ENCODE measurements around the gene GPALPP1. TPM values are rescaled to one million over a fixed set of nuclear protein-coding genes. Genes with fewer than 3 reads are reported as not detected.
"Not testable (repeated sequence)": the region's sequence is repeated elsewhere in the genome, so short reads cannot be mapped to it uniquely, and the experiment has no call there.

GPALPP1 gene
- total and polyA plus RNA-seq, 3 donors from 2014 or later = 18.3 to 41.3 (median 33.8) TPM

DNA sequence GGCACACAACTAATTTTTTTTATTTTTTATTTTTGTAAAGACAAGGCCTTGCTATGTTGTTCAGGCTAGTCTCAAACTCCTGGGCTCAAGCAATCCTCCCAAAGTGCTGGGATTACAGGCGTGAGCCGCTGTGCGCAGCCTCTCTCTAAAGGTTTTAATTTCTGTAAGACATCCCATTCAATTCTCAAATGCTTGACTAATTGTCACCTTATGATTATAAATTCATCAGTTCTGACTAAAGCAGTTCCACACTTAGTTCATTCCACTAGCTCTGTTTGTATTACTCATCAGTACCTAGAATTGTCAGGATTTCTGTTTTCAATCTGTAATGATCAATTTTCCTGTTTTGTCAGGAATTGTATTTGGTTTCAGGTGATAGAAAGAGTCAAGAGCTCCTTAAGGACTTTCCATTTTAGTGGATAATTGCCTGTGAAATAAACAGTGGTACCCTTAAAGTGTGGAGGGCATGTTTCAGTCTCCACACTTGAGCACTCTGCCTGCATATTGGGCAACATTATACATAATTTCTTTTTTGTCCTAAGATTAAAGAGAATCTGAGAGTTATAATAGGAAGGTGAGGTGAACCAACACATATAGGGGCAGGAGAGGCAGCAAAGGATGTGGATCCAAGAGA, 27.6 kb downstream of the GPALPP1 start:
- Histone ChIP-seq H3K9me3 (no peaks in the 10 kb centered on the region), H3K4me1 (no peaks in the 10 kb centered on the region), H3K27me3 (no peaks in the 10 kb centered on the region), H3K4me3 (no peak overlapping the region), H3K27ac (no peak overlapping the region), H3K36me3 (ENCODE audit: low read depth, missing control alignments) (no peaks in the 10 kb centered on the region)
- 97% methylated on average over 3 of the region's 3 CpGs for WGBS, 2 donors
- TF ChIP-seq, protein P1, sequence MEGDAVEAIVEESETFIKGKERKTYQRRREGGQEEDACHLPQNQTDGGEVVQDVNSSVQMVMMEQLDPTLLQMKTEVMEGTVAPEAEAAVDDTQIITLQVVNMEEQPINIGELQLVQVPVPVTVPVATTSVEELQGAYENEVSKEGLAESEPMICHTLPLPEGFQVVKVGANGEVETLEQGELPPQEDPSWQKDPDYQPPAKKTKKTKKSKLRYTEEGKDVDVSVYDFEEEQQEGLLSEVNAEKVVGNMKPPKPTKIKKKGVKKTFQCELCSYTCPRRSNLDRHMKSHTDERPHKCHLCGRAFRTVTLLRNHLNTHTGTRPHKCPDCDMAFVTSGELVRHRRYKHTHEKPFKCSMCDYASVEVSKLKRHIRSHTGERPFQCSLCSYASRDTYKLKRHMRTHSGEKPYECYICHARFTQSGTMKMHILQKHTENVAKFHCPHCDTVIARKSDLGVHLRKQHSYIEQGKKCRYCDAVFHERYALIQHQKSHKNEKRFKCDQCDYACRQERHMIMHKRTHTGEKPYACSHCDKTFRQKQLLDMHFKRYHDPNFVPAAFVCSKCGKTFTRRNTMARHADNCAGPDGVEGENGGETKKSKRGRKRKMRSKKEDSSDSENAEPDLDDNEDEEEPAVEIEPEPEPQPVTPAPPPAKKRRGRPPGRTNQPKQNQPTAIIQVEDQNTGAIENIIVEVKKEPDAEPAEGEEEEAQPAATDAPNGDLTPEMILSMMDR (IDR thresholded peaks at IDR 0.05) = no peak
- TF ChIP-seq POLR2A (IDR thresholded peaks at IDR 0.05) = no peak
- intact Hi-C loops (cut with DNase I; ENCODE audit: low total_unique reads) = no loop called here
- no peak for DNase-seq

DNA sequence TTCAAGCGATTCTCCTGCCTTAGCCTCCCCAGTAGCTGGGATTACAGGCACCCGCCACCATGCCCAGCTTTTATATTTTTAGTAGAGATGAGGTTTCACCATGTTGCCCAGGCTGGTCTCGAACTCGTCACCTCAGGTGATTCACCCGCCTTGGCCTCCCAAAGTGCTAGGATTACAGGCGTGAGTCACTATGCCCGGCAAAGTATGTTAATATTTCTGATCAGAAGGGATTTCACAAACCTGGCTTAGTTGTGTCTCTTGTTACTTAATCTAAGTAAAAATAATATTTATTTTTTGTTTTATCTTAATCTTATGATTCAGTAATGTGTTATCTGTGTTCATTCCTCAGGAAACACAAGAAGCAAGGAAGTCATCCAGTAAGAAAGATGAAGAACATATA, 30.6 kb downstream of the GPALPP1 start:
- H3K9me3 ChIP-seq; DNase-seq; H3K4me3 ChIP-seq; H3K36me3 ChIP-seq (ENCODE audit: low read depth, missing control alignments); H3K27ac ChIP-seq; intact Hi-C loops (cut with DNase I; ENCODE audit: low total_unique reads); H3K27me3 ChIP-seq; H3K4me1 ChIP-seq: not testable (repeated sequence)
- 90 to 98% methylated on average over 7 of the region's 7 CpGs for WGBS, 2 donors

DNA sequence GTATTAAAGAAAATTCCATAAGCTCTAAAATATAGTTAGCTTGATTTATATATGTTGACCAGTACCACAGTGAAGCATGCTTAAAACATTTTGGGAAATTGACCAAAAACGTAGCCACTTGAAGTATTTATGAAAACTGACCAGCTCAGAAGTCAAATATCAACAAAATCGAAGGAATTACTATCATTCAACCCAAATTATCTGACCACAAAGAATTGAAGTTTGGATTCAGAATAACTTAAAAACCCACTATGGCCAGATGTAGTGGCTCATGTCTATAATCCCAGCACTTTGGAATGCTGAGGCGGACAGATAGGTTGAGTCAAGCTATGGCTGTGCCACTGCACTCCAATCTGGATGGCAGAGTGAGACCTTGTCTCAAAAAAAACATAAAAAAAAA, 31.9 kb downstream of the GPALPP1 start:
- WGBS, 2 donors = 92 to 93% methylated on average over 3 of the region's 3 CpGs
- TF ChIP-seq POLR2A (IDR thresholded peaks at IDR 0.05) = no peak
- TF ChIP-seq, protein P1 (IDR thresholded peaks at IDR 0.05) = no peak
- H3K4me3 ChIP-seq = no peak overlapping the region
- intact Hi-C loops (cut with DNase I; ENCODE audit: low total_unique reads) = no loop called here
- no peaks in the 10 kb centered on the region for H3K36me3 ChIP-seq (ENCODE audit: low read depth, missing control alignments)
- no peaks in the 10 kb centered on the region for H3K9me3 ChIP-seq
- no peaks in the 10 kb centered on the region for H3K27me3 ChIP-seq
- H3K4me1 ChIP-seq = no peaks in the 10 kb centered on the region
- DNase-seq = no peak
- H3K27ac ChIP-seq = no peak overlapping the region

DNA sequence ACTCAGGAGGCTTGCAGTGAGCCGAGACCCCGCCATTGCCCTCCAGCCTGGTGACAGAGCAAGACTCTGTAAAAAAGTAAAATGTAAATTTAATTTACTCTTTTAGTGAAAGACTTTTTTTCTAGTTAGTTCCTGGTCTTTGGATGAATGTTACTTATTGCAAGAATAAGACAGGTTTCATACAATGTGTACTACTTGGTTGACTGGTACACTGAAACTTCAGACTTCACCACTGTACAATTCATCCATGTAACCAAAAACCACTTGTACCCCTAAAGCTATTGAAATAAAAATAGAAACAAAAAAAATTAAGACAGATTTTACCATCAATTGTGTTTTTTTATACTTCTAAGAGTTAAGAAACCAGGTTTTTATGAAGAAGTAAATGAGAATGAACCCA, 35.5 kb downstream of the GPALPP1 start:
- Histone ChIP-seq H3K27me3 (no peaks in the 10 kb centered on the region), H3K4me1 (no peaks in the 10 kb centered on the region), H3K4me3 (no peak overlapping the region), H3K36me3 (ENCODE audit: low read depth, missing control alignments) (no peaks in the 10 kb centered on the region), H3K27ac (no peak overlapping the region), H3K9me3 (no peaks in the 10 kb centered on the region)
- intact Hi-C loops (cut with DNase I; ENCODE audit: low total_unique reads) = no loop called here
- DNase-seq = no peak
- WGBS, 2 donors = 98 to 100% methylated on average over 2 of the region's 2 CpGs
- TF ChIP-seq, protein P1 (IDR thresholded peaks at IDR 0.05) = no peak
- TF ChIP-seq POLR2A (IDR thresholded peaks at IDR 0.05) = no peak

DNA sequence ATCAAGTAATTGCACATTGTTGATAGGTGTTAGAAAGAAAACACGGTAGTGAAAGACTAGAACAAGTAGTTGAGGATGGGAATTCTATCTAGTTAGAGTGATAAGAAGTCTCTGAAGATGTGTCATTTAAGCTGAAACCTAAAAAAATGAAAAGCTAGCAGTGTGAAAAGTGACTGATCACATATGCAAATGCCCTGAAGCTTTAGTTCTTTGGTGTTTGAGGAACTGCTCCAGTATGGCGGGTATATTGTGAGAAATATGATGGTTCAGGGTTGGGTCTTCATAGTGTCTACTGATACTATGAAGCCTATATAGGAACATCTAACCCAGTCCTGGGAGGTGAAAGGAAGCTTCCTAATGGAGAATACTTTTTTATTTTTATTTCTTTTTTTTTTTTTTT, 45.0 kb downstream of the GPALPP1 start:
- Histone ChIP-seq H3K4me3 (peak overlapping the region in 1 of 2 donors; percentile 3), H3K36me3 (ENCODE audit: low read depth, missing control alignments) (no peaks in the 10 kb centered on the region), H3K4me1 (no peaks in the 10 kb centered on the region), H3K9me3 (no peaks in the 10 kb centered on the region), H3K27ac (no peak overlapping the region), H3K27me3 (no peaks in the 10 kb centered on the region)
- no peak for DNase-seq
- intact Hi-C loops (cut with DNase I; ENCODE audit: low total_unique reads) = no loop called here
- 65 to 83% methylated on average over 2 of the region's 2 CpGs for WGBS, 2 donors
- TF ChIP-seq, protein P1 (IDR thresholded peaks at IDR 0.05) = no peak
- TF ChIP-seq POLR2A (IDR thresholded peaks at IDR 0.05) = no peak

Data from testis (tissue), 3 donors.